Panc1 (cell line): ENCODE data around the gene COL5A1.

Experiments
- CTCF ChIP-seq: fragments of 450-650 bp; IDR thresholded peaks from 2 replicates; pipeline ENCODE4 v1.5.1; 2017; ENCODE audit warnings: mild to moderate bottlenecking
- POLR2AphosphoS5 ChIP-seq: IDR thresholded peaks from 2 replicates; pipeline ENCODE4 v1.6.1; 2012; ENCODE audit warnings: mild to moderate bottlenecking, low read depth, low read length, moderate library complexity
- SIN3A ChIP-seq: IDR thresholded peaks from 2 replicates; pipeline ENCODE4 v1.6.1; 2012; ENCODE audit warnings: low read depth, mild to moderate bottlenecking, low read length, moderate library complexity, borderline replicate concordance; ENCODE audit not compliant: insufficient read depth
- TCF7L2 ChIP-seq: IDR thresholded peaks from 2 replicates; pipeline ENCODE4 v1.6.1; 2011; ENCODE audit warnings: mild to moderate bottlenecking, low read depth, low read length, inconsistent platforms
- TF ChIP-seq, protein P1 (sequence below), 2 experiments: IDR thresholded peaks; 2 replicates each; pipeline ENCODE4 v1.6.1; 2011 to 2012; ENCODE audit warnings: low read depth in 2 of 2, control low read depth in 1 of 2, low read length in 1 of 2, mild to moderate bottlenecking in 1 of 2, moderate library complexity in 1 of 2; ENCODE audit not compliant: insufficient read depth in 1 of 2

GRCh38 chr9:134623258-134624066 lies 18.1 kb upstream of the COL5A1 start:
- TF ChIP-seq POLR2AphosphoS5 (no peak), CTCF (no peak), SIN3A (no peak), TCF7L2 (no peak)
- TF ChIP-seq, protein P1, sequence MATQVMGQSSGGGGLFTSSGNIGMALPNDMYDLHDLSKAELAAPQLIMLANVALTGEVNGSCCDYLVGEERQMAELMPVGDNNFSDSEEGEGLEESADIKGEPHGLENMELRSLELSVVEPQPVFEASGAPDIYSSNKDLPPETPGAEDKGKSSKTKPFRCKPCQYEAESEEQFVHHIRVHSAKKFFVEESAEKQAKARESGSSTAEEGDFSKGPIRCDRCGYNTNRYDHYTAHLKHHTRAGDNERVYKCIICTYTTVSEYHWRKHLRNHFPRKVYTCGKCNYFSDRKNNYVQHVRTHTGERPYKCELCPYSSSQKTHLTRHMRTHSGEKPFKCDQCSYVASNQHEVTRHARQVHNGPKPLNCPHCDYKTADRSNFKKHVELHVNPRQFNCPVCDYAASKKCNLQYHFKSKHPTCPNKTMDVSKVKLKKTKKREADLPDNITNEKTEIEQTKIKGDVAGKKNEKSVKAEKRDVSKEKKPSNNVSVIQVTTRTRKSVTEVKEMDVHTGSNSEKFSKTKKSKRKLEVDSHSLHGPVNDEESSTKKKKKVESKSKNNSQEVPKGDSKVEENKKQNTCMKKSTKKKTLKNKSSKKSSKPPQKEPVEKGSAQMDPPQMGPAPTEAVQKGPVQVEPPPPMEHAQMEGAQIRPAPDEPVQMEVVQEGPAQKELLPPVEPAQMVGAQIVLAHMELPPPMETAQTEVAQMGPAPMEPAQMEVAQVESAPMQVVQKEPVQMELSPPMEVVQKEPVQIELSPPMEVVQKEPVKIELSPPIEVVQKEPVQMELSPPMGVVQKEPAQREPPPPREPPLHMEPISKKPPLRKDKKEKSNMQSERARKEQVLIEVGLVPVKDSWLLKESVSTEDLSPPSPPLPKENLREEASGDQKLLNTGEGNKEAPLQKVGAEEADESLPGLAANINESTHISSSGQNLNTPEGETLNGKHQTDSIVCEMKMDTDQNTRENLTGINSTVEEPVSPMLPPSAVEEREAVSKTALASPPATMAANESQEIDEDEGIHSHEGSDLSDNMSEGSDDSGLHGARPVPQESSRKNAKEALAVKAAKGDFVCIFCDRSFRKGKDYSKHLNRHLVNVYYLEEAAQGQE (IDR thresholded peaks at IDR 0.05; ENCODE audit: insufficient read depth in 1 of 2, low read depth in 2 of 2, low read length in 1 of 2) = no peak
